IPS-NIHi11 (cell line): ENCODE data around the gene TUBA1B.

Experiments
- DNase-seq: peaks from one replicate; pipeline ENCODE4 v3.0.0; 2012; ENCODE audit warnings: mixed read lengths, low spot score

TUBA1B gene

DNA sequence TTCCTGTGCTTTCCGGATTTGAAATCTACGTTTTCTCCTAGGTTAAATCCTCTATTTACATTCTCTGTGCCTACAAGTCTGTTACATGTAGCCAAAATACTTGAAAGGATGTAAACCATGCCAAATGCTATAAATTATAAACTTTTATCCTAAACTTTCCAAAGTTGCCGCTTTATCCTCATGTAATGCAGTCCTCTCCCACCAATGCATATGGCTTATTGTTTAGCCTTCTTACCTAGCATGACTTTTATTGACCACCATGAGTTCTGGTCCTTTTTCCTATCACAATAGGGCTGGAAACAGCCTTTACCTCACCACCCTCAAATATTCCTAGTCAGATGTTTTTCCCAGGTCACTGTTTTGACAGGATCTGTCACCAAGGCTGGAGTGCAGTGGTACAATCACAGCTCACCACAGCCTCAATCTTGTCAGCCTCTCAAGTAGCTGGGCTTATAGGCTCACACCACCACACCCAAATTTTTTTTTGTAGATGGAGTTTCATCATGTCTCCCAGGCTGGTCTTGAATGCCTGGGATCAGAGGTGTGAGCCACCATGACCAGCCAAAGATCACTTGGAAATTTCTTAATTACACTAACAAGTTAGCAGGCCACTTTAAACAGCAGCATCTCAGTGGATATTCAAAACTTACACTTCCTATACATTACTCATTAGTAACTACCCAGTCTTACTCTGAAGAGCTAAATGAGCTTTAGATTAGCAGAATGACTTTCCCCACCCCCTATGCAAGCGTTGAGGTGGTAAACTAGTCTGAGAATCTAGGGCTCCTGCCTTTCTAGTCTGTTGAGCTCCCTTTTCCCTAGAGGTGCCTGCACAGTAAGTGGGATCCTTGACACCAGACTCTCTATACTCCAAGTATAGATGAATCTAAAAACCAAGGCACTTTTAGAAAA is 4.1 kb downstream of the TUBA1B start:
- DNase-seq, result no peak

DNA sequence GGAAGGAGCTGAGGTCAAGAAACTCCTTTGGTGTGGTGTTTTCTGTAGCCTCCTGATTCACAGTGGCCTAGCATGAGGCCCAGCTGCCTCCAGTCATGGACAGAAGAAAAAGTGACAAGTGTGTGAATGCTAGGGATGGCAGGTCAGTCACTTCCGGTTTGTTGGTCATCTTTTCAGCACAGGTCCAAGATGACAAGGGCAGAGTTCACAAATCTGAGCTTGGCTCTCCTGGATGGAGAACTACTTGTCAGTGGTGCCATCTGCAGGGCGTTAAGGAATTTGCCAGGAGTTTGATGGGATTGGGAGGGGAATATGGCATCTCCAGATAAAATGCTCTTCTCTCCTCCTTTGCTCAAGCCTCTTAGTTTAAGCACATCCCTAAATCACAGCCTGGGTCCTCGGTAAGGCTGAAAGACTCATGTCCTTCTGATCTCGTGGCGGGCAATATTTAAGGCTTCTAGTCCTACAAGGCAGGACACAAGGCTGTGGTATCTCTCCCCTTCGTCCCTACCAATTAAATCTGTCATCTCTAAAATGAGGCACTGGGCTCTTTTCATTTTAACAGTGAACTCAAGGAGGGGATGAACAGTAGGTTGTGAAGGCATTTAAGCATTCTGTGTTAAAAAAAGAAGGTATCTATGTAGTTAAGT is 10.0 kb downstream of the TUBA1B start:
- DNase-seq, result peak; percentile 75

- DNase-seq, result no peak
These were observed 20.0 kb downstream of the TUBA1B start for GRCh38 chr12:49111206-49111605.

DNA sequence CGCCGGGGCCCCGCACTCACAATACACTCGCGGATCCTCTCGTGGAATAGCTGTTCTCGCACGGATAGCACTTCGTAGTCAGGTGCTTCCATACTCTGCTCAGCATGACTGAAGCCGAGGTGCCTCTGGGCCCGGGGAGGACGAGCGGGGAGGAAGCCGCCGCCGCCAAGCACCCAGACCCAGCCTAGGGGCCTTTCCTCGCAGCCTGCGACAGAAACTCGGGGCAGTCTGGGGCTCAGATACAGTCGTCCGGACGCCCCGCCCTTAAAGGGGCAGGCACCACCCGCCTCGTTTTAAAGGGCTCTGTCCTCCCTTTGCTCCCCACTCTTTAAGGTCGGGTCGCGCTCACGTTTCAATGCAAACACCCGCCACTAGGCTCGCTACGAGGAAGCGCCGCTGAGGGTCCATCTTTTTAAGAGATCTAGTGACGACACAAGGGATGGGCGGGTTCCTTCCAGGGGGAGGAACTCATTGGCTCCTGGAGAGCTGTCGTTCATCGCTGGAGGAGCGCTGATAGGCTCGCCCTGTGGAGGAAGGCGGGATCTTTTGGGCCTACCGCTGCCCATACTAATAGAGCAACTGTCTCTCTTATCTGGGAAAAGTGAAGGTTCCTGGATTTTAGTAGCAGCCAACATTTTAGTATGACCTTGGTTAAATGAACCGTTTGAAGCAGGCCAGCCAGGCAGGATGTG is 20.6 kb downstream of the TUBA1B start, which contains the start of gene LMBR1L:
Gene LMBR1L, minus strand, starts transcription at position 384 of the 692 bp plus-strand sequence. Its CDS starts 292 bp downstream, at position 92.
- peak; percentile 99 for DNase-seq

DNA sequence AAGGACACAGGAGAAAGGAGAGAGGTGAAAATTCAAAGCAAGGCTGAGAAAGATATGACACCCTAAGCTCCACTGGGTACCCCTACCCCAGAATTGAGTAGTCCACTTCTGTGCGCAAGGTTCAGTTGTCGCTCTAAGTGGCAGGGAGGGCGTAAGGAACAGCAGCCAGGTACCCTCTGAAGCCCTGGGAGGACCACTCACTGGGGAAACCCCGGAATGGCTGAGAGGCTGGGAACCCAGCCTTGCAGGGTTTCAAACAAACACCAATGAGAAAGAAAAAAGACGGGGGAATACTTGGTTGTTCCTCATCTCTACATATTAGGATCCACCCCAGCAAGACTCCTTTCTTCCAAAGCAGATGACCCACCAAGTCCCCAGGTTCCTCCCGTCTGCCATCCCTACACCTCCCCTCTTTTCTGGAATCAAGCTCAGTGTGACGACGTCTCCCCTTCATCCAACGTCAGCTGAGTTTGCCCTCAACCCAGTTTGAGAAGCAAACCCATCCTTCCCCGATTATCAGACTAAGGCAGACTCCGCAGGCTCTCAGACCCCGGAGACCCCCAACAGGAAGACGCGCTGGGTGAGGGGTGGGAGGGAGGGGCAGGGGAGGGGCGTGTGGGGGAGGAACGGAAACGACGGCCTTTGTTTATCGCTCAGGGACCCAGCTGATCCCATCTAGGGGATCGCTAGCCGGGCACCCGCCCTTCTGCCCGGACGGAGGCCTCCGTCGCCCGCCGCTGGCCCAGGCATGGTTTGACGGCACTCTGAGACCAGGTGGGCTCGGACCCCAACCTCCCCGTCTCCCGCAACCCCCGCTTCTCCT is 21.3 kb downstream of the TUBA1B start:
- DNase-seq, result peak; percentile 75

- no peak for DNase-seq
These were observed 22.2 kb downstream of the TUBA1B start for GRCh38 chr12:49108958-49109404.

DNA sequence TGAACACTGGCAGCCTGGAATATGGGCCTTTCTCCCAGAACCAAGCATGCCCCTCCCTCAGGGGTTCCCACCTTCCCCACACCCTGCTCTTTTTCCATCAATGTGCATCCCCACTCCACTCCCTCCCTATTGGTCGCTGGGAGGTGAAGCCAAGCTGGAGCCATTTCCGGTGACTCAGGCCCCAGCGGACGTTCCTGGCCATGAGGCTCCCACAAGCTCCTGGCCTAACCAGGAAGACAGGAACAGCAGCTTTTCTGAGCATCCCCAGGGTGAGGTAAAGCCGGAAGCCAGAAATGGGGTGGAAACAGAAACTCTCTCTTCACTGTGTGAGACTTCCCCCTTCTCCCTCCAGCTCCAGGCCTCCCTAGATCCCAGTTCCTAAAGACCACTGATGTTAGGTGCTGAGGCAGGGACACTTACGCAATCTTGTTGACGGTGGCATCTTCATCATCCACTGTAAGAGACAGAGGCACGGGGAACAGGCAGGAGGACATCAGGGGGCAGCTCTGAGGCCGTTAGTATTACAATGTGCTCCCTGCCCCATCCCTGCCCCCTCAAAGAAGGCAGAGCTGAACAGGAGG is 25.6 kb downstream of the TUBA1B start:
- DNase-seq, result no peak

- no peak for DNase-seq
These were observed 26.4 kb downstream of the TUBA1B start for GRCh38 chr12:49104822-49105221.

DNA sequence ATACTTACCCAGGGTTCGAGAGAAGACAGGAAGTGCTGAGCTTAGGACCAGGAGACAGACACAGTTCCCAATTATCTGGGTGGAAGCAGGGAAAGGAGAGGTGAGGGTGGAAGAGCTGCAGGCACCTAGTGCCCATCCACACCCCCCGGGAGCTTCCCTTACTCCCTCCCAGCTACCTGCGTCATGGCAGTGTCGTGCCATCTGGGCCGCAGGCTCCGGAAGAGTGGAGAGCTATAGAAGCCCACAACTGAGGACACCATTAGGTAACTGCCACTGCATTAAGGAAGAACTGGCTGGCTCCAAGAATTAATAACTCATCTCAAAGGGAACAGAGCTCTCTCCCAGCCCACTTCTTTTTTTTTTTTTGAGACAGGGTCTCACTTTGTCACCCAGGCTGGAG is 30.8 kb downstream of the TUBA1B start:
- no peak for DNase-seq

- no peak for DNase-seq
These were observed 32.5 kb downstream of the TUBA1B start for GRCh38 chr12:49098703-49099102.

DNA sequence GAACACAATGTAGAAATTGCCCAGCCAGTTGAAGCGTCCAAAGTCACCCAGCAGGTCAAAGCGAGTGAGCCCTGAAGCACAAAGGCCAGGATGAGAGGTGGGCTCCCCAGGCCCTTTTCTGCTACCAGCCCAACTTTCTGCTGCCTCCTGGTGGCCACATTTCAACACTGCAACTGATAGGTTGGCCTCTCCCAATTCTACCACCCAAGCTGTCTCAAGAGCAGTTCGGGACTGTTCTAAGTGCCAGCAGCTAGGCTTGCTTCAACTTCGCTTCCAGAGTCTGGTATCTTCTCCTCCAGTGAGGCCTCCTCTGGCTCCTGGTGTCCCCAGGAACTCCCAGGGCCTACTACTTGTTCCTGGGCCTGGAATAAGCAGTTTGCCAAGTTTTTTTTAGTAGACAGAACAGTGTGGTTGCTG is 33.2 kb downstream of the TUBA1B start:
- peak; percentile 85 for DNase-seq

- no peak for DNase-seq
These were observed 33.8 kb downstream of the TUBA1B start for GRCh38 chr12:49097381-49097780.

- DNase-seq, result no peak
These were observed 36.2 kb downstream of the TUBA1B start for GRCh38 chr12:49094975-49095365.

DNA sequence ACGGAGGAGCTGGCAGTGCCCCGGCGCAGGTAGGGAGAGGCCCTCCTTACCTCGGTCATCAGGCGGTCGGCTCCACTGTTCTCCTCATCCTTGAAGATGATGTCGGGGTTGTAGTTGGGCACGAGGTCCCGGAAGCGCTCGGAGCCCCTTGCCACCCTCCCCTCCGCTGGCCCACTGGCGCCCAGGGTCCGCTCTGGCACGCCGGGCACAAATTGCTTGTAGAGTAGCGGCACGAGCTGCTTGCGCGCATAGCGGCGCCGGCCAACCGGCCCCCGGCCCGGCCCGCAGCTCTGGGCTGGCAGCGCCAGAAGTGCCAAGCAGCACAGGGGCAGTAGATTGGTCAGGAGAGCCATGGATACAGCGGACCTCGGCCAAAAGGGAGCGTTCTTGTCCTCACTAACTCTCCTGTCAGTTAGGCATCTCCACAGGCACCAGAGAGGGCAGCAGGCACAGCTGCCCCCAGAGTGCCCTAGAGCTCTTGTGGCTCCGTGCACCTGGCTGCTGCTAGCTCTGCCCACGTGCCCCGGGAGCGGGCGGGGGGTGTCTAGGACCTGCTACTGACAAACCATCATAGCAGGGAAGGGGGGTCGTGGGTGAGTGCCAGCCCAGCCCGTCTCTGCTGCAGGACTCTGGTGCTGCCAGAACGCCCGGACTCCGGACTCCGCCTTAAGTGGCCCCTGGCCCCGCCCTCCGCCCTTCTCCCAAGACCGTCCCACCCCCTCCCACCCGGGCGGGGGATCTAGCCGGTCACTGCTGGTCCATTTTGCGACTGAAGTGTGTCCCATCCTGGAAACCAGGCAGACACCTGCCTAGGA is 36.8 kb downstream of the TUBA1B start, which contains the start of gene DHH:
Gene DHH, minus strand, starts transcription at position 642 of the 815 bp plus-strand sequence. Its CDS starts 289 bp downstream, at position 353.
- peak; percentile 80 for DNase-seq

DNA sequence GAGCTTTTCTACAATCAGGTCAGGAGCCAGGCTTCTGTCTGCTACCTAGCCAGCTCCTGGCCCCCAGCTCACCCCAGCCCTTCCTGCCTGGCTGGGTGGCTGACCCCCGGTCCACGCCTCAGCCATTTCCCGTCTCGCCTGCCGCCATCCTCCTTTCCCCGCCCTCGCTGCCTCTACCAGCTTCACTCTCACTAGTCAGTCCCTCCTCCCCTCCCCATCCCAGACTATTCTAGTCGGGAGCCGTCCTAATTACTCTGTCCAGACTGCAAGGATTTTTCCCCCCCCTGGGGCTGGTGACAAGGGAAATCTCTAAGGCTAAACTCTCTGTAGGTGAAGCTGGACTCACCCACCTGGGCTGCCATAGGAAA is 37.4 kb downstream of the TUBA1B start:
- peak; percentile 42 for DNase-seq

- DNase-seq, result no peak
These were observed 38.3 kb downstream of the TUBA1B start for GRCh38 chr12:49092816-49093406.

GRCh38 chr12:49092086-49092815 is 38.9 kb downstream of the TUBA1B start:
- DNase-seq, result peak; percentile 76

DNA sequence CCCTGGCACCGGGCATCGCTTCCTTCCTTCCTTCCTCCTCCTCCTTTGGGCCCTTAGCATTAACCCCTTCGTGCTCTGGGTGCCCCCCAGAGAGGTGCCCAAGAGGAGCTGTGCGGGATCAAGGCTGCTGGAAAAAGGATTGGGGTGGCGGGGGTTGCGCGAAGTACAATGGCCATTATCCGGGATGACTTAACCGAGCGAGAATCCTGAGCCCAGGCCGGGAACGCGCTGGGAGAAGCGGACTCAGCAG is 39.4 kb downstream of the TUBA1B start:
- DNase-seq, result no peak

- DNase-seq, result no peak
These were observed 39.9 kb downstream of the TUBA1B start for GRCh38 chr12:49091056-49091835.
